NCI-H1694 (cell line): ENCODE data around the gene CLIC6.
"Not testable (repeated sequence)": the region's sequence is repeated elsewhere in the genome, so short reads cannot be mapped to it uniquely, and the experiment has no call there.

ENCODE experiments used
- DNase-seq: peaks from one replicate; lab custom pipeline; 2025; lab: John Stamatoyannopoulos, UW

The CLIC6 gene

DNA sequence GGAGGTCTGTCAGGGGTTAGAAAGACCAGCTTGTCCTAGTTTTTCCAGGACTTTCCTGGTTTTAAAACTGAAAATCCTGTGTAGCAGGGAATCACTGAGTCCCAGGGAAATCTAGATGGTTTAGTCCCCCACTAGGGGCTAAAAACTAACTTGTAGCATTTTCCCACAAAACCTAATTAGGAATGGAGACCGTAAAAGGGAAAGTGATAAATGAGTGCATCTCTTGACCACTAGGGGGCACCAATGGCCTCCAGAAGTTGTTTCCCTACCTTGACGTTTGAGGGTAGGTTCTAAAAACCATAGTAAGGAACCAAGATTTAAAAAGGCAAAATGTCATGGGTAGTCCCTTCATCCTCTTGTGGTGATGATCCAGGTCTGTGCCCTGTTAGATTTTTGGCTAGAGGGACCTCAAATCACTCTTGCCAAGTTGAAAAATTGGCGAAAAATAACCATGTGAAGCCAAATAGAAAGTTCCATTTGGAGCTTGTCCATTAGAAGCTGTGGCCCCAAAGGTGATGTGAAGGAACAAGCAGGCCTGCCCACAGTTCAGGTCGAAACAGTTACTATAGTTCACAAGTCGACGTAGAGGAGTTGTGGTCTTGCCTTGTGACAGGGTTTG, 24.5 kb downstream of the CLIC6 start:
- peak; percentile 66 for DNase-seq

DNA sequence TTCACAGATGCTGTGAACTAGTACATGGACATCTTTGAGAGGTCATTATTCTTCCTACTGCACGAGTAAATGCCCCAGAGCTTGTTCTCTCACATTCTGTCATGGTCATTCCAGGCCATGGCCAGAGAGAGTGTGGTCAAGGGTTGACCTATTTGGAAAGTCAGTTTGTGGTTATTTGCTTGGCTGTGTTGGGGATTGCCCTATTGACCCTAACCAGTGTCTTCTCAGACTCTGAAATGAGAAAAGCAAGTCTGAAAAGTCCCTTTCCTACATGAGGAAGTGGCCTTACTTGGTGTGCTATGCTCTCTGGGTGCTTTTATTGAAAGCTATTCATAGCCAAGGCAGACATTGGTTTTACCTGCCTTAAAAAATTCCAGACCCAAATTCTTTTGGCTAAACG, 26.6 kb downstream of the CLIC6 start:
- no peak for DNase-seq

DNA sequence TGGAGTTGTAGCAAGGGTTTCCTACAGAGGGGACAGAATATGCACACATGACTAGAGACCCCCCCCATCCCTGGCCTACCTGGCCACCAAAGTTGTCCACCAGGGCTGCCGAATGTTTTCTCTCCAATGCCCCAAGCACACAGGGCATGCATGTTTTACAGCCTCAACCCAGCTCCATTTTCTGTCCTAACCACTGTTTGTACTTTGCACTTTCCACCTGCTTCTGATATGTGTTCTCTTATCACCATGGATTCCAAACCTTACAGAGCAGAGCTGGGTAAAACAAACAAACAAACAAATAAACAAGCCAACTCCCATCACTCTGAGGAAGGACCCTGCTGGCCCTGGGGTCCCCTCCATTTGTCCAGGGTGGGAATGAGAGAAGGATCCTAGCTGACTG, 27.3 kb downstream of the CLIC6 start:
- no peak for DNase-seq

DNA sequence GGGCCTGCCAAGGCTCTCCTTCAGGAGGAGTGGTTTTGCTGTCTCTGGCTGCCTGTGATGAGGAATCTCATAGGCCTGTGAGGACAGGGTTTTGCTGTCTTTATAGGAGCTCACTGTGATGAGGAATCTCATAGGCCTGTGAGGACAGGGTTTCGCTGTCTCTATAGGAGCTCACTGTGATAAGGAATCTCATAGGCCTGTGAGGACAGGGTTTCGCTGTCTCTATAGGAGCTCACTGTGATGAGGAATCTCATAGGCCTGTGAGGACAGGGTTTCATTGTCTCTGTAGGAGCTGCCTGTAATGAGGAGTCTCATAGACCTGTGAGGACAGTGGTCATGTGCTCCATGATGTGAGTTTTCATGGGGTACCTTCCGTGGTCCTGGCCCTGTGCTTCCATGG, 29.0 kb downstream of the CLIC6 start:
- no peak for DNase-seq

DNA sequence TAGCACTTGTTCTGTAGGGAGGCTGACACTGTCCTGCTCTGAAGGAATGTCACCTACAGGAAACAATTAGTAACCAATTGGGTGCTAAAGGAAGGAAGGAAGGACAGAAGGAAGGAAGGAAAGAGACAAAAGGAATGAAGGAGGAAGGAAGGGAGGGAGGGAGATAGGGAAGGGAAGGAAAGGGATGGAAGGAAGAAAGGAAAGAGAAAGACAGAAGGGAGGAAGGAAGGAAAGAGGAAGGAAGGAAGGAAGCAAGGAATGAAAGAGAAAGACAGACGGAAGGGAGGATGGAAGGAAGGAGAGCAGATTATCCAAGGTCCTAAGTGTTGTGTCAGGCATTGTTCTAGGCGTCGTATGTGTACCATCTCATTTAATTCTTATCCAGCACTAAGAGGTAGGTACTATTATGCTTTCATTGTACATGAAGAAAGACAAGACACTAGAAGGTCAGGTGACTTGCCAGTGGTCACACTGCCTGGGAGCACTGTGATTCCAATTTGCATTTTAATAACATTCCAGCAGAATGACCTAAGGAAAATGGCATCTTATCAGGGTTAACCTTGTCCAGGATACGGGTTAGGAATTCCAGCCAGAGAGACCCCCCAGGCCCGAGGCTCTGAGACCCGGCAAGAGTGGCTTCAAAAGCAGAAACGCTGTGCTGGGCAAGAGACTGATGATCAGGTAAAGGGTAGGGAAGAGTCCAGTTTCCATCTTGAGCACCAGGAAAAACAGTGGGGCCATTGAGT, 29.6 kb downstream of the CLIC6 start:
- no peak for DNase-seq

DNA sequence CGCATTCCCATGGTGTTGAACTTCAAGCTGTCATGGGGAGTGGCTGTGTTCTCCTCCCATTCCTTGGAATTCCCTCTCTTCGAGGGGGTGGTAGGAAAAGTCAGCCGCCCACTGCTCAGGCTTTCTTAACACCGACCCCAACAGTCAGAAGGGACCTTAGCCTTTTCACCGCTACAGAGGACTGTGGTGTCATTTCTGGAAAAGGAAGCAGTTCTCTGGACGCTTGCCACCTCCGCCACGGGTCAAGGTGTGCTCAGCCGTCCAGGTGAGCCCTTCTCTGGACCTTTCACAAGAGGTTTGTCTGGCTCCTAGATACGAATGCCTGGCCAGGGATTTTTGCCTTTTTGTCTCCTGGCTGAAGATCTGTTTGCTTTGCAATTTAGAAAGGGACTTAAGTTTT, 31.8 kb downstream of the CLIC6 start:
- DNase-seq, result no peak

DNA sequence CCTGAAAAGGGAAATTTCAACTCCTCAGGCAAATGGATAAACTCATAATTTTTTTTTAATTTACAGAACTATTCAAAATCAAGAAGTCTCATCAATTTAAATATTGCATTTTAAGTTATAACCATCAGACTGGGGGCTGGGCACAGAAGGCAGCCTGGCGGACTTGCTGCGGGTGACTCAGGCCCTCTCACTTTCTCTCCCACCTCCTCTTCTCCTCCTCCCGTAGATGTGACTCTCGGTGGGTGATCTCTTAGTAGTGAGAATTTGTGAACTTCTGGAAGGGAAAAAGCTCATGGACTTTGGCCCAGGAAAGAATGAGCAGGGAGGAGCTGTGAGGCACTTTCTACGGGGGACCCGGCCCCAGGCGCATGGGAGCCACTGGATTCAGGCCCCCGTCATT, 32.9 kb downstream of the CLIC6 start:
- DNase-seq, result no peak

DNA sequence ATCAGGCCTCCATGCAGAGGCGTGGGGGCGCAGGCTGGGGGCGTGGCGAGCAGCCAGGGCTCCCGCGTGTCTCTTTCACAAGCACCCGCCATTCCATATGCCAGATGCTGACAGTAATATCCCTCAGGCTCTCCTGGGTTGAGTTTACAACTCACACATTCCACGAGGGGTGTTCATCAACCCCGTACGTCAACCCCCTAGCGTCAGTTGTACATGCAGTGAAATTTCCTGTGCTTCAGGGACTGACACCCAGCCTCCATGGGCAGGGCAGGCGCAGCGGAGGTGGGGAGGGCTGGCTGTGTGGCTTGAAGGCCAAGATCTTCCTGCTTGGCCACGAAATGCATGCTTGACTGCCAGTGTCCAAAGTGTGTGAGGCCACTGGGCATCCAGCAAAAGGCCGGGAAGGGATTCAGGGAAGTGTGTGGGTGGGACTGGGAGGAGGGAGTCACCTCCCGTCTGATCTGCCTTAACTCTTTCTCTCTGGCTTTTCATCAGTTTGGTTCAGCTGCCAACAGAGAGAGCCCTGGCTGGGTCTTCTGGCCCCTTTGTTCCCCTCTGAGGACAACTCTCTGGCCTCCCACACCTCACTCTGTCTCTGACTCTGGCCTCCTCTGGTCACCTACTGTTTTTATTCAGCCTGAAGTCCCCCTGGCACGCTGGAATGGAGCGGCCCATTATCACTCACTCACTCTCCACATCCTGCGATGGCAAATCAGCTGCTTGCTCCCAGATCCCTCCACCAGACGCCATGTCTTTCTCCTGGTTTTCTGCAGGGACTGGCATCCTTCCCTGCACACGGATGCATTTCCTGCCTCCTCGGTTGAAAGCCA, 33.8 kb downstream of the CLIC6 start:
- no peak for DNase-seq

DNA sequence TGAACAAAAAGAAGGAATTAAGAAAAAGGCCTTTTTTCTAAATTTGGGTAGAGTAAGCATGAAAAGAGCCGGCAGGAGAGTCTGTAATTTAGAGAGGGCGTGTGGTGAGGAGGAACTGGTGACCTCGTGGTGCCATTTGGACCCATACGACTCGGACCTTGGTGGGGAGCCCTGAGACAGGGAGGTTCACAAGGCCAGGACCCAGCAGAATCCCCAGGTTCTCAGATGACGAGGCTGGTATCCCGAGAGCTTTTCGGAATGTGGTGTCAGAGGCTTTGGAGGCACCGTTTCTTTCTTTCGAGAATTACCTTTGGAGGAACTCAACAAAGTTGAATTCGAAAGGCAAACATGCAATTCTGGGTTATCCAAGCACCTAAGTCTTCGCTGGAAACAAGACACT, 34.8 kb downstream of the CLIC6 start:
- no peak for DNase-seq

DNA sequence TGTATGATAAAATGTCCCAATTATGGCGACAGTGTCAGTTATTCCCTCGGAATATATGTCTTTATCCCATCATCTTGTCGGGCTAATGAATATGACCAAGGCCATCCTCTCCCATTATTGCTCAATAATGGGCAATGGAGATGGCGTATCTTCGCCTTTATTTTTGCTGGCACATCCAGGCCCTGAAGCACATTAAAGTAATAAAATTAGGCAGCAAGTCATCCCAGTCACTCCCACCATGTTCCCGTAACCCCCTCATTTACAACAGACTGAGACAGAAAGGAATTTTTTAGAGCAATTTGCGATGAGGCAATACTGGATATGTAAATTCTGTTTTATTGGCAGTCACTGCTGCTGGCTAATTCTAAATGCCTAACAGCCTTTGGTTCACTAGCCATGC, 35.3 kb downstream of the CLIC6 start:
- DNase-seq, result no peak

DNA sequence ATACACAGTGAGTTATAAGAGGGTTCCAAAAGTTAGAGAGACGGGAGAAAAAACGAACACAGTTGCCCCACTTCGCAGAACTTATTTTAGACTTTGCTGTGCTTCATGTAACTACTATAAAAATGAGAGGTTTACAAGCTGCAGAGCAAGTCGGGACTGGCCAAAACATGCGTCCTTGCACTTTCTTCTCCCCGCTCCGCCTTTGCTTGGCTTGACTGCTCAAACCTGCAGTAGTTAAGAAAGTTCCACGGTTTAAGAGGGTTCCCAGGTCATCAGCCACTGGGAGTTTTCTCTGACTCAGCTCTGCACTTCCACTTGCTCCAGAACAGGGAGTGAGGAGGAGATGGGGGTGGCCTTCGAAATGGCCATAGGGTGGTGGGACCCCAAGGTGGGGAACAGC, 36.2 kb downstream of the CLIC6 start:
- no peak for DNase-seq

DNA sequence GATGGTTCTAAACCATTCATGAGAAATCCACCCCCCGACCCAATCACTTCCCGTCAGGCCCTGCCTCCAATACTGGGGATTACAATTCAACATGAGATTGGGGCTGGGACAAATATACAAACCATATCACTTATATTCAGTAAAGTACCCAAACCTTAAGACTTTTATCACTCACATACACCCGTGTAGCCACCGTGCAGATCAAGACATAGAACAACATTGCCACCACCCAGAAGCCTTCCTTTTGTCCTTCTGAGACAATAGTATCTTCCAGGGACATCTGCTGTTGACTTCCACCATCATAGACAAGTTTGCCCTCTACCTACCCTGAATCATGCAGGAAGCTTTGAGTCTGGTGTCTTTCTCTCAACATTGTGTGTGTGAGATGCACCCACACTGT, 37.5 kb downstream of the CLIC6 start:
- DNase-seq, result no peak

DNA sequence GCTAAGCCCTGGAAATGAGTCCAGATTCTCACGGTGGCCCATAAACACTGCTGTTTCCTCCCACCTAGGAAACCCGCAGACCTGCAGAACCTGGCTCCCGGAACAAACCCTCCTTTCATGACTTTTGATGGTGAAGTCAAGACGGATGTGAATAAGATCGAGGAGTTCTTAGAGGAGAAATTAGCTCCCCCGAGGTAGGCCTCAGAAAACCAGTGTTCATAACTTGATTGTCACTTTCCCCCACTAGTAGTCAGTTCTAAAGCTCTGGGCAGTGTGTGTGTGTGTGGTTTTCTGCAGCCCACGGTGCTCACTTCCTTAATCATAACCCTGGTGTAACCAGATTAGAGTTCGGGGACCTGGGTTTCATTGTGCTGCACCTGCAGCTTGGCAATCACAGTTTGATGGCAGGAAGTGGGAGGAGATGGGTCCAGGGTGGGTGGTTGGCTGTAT, 39.1 kb downstream of the CLIC6 start:
- no peak for DNase-seq

DNA sequence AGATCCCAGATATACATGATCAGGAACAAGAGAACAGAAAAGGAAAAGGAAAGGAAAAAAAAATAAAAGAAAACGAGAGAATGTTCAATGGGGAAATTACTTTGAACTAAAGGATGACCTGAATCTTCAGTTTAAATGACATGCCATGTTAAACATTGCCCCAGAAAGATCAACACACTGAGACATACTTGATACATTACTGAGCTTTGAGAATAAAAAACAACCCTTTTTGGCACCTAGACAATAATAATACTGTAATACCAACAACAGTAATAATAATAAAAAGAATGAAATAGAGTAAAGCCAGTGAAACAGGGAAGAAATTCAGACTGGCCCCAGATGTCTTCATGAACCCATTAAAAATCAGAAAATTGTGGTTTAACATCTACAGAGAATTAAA, 44.8 kb downstream of the CLIC6 start:
- DNase-seq, result no peak

DNA sequence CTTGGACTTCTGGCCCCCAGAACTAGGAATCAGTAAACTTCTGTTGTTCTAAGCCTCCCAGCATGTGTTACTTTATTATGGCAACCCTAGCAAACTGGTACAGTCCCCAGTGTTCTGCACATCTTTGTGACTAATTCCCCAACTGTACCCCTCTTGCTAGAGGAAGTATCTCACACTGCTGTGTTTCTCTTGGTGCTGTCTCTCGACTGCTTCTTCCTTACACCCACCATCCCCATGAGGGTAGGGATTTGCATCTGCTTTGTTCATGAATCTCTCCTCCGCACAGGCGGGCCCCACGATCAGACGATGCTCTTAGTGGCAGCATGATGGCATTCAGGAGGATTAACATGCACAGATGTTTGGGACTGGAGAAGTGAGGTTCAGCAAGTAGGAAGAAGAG, 46.7 kb downstream of the CLIC6 start:
- DNase-seq, result no peak

DNA sequence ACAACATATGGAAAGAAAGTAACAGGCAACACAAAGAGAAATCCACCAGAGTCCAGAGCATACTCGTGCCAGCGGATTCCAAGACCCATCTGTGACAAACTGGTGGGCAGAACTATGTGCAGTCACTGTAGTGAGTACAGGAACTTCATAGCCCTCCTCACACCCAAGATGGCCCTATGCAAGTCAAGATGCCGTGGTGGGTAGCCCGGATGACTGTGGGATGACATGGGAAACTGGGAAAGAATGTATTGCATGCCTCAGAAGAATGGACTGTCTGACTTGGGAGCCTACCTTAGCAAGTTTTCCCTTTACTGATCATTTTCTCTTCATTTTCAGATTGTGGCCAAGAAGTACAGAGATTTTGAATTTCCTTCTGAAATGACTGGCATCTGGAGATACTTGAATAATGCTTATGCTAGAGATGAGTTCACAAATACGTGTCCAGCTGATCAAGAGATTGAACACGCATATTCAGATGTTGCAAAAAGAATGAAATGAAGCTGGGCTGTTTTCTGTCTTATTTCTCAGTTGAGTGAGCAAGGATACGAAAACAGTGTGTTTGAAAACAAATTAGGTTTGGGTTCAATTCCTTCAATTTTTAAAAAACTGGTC, 47.3 kb downstream of the CLIC6 start:
- no peak for DNase-seq

DNA sequence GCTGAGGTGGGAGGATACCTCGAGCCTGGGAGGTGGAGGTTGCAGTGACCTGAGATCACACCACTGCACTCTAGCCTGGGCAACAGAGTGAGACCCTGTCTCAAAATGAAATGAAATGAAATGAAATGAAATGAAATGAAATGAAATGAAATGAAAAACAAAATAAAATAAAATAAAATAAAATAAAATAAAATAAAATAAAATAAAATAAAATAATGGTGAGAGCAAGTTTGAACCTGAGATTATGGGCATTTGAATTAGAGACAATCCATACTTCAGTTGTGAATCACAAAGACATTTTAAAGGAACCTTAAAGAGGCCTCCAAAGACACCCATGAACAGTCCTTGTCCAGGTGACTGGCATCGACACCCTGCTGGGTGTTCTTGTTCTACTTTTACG, 49.7 kb downstream of the CLIC6 start:
- DNase-seq, result not testable (repeated sequence)

DNA sequence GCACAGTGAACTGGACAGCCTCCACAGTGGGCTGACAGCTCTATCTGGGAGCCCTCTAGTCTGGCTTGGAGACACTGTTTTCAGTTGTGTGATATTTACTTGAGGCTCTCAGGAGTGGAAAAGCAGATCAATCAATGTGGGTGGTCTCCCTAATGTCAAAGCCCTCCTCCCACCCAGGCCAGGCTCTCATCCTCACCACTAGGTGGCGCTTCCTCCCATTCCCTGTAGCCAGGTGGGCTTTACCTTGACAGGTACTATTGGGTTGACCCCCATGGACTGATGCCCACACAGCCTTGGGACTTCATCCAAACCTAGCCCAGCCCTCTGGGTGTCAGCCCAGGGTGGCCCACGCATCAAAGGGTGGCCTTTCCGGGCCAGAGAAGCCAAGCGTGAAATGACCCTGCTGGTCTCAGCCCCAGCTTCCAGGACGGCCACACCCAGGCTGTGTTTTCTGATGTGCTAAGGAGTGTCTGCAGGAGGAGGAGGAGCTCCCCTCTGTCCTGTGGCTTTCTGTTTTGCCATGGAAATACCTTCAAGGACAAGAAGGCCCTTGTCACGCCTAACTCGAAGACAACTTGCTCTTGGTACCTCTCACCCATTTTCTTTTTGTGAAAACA, 54.0 kb downstream of the CLIC6 start:
- no peak for DNase-seq

DNA sequence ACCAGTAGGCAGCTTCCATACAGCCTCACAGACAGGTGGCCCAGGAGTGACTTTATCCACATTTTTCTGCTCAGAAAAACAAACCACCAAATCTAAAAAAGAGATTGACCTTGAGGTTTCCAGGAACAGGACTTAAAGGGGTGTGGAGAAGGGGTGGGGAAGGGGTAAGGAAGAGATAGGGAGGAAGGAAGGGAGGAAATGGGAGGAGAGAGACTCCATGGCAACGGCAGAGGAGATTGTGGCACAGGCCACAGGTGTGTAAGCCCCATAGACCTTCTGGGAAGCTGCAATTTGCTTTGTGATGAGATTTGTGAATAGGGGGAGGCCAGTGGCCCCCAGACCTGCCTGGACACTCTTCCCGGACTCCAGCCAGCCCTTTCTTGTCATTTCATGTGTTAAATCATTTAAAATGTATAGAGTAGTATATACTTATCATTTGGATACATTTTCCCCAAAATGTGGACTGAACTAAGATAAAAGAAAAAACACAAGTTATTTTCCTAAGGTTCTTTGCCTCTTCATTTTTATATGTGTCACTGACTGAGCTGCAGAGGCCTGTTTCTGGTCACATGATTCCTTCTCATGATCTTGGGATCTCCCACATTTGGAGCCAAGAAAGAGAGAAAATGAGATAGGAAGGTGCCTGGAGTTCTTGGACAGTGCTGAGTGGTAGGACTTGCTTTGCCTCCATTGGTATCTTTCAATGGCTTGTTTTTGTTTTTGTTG, 55.5 kb downstream of the CLIC6 start:
- no peak for DNase-seq

DNA sequence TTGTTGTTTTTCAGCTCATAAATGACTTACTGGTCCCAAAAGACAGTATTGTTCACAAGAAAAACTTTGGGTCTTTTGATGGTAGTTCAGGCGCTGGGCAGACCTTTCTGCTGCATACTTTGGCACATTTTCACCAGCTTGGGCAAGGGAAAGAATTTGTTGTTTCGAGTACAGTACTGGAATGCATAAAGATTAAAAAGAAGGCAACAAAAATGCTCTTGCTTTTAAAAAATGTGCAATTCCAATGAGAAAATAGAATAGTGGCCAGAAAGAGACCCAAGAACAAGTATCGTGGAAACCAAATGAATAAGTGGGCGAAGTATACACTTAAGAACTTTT, 56.0 kb downstream of the CLIC6 start:
- no peak for DNase-seq

DNA sequence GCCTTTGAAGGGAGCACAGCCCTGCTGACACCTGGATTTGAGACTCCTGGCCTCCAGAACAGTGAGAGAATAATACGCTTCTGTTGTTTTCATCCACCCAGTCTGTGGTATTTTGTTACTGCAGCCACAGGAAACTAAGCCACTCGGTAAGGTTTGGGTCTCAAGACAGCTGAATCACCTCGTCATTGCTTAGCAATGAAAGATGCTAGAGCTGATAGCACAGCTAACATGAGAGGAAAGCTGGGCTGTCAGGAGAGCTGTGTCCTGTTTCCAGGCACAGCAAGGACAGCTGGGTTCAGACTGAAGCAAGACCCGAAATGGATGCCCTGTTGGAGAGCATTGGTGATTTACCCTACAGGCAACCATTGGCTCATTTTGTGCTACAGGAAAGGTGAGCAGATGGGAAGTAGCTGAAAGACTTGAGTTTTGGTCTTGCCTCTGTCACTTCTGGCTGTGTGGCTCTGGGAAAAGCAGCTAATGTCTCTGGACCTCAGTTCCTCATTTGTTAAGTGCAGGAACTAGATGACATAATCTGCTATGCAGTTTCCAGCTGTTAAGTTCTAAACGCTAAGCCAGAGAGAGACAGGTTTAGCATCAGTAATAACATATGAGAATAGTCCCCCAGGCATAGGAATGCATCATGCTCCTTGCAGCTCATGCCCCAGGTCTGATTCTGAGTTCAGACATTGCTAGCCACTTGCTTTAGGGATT, 58.0 kb downstream of the CLIC6 start:
- no peak for DNase-seq
